GM21381 (cell line): ENCODE measurements around the gene SBNO1.
"Not testable (repeated sequence)": the region's sequence is repeated elsewhere in the genome, so short reads cannot be mapped to it uniquely, and the experiment has no call there.

Experiments
- ATAC-seq: cut with Tn5 transposase; IDR thresholded peaks from one replicate; pipeline ENCODE4 v1.9.1; 2021; ENCODE audit warnings: mild to moderate bottlenecking, moderate library complexity; ENCODE audit not compliant: unreplicated experiment

The SBNO1 gene

DNA sequence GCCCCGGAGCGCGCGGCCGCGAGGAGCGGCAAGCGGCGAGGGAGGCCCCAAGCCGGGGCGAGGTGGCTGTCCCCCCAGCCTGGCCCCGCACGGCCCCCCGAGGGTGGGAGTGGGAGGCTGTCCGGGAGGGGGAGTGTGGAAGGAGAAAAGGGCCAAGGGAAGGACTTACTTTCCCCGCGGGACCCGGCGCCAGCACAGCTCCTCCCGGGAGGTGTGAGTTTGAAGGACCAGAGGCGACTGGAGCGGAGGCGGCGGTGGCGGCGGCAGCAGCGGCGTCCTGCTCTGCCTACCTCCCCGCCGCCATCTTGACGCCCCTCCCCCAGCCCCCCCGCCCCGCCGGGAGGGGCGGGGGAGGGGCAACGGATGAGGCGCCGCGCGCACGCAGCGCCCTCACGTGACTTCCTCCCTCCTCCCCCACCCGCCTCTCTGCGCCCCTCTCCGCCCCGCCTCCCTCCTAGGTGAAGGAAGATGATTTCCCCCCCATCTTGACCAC lies at the start of gene SBNO1:
Gene SBNO1 (minus strand): TSS at position 316 of the 493 bp plus-strand sequence. CDS start 14,406 bp downstream, outside the sequence.
- peak; percentile 40 for ATAC-seq

- ATAC-seq: no peak
Measured at GRCh38 chr12:123410041-123410412, 45.4 kb upstream of the SBNO1 start.

DNA sequence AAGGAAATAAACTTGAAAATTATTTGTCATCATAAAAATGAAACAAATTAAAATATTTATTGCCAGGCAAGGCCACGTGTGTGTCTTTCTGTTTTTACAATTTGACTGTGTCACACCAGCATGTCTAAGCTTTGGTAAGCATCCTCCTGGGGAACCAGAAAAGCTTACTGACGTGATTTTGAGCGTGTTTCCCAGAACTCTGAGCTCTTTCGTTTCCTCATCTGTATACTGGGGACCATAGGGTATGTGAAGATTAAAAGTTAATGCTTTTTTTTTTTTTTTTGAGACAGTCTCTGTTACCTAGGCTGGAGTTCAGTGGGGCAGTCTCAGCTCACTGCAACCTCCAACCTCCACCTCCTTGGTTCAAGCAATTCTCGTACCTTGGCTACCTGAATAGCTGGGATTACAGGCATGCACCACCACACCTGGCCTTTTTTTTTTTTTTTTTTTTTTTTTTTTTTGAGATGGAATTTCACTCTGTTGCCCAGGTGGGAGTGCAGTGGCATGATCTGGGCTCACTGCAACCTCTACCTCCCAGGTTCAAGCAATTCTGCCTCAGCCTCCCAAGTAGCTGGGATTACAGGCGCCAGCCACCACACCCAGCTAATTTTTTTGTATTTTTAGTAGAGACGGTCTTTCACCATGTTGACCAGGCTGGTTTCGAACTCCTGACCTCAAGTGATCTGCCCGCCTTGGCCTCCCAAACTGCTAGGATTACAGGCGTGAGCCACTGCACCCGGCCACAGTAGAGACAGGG lies 44.8 kb upstream of the SBNO1 start:
- ATAC-seq: not testable (repeated sequence)

GRCh38 chr12:123408619-123409018 lies 44.0 kb upstream of the SBNO1 start:
- ATAC-seq: not testable (repeated sequence)

DNA sequence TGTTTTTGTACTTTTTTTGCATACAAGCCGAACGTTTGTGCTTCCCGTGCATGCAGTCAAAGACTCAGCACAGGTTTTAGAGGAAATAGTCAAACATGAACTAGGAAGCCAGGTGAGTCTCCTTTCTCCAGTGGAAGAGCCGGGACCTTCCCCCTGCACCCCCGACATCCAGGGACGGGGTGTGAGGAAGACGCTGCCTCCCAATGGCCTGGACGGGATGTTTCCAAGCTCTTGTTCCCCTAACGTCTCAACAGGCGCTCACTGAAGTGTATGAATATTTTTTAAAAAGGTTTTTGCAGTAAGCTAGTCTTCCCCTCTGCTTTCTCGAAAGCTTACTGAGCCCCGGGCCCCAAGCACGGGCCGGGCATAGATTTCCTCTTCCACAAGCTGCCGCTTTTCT lies 43.3 kb upstream of the SBNO1 start:
- not testable (repeated sequence) for ATAC-seq

GRCh38 chr12:123407269-123407668 lies 42.6 kb upstream of the SBNO1 start:
- not testable (repeated sequence) for ATAC-seq

DNA sequence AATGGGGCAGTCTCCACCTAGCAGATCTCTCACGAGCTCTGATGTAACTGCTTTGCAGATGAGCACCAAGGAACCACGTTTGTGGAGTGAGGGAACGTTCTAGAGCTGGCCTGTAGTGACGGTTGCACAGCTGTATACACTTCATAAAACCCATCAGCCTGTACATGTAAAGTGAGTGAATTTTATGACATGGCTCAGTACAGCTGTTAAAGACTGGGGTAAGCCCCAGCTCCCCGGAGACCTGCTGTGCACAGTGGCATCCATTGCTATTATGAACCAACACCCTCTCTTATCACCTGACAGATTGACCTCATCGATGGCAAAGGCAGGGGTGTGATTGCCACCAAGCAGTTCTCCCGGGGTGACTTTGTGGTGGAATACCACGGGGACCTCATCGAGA lies 39.9 kb upstream of the SBNO1 start:
- ATAC-seq: no peak

GRCh38 chr12:123401753-123402683 lies 37.4 kb upstream of the SBNO1 start:
- no peak for ATAC-seq

DNA sequence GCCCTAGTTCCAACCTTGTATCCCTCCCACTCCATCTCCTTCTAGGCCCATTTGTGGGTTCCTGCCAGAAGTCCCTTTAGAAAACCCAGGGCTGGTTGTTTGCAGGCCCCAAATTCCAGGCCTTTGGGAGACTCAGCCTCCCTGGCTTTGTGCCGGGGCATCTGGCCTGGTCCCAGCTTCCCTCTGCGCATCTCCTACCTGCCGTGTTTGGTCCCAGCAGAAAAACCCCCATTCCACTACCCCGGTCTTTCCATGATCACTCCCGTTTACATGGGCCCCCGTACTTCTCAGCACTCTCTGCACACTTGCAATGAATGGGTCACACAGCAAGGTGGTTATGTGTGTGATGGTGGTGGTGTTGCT lies 34.6 kb upstream of the SBNO1 start:
- no peak for ATAC-seq

DNA sequence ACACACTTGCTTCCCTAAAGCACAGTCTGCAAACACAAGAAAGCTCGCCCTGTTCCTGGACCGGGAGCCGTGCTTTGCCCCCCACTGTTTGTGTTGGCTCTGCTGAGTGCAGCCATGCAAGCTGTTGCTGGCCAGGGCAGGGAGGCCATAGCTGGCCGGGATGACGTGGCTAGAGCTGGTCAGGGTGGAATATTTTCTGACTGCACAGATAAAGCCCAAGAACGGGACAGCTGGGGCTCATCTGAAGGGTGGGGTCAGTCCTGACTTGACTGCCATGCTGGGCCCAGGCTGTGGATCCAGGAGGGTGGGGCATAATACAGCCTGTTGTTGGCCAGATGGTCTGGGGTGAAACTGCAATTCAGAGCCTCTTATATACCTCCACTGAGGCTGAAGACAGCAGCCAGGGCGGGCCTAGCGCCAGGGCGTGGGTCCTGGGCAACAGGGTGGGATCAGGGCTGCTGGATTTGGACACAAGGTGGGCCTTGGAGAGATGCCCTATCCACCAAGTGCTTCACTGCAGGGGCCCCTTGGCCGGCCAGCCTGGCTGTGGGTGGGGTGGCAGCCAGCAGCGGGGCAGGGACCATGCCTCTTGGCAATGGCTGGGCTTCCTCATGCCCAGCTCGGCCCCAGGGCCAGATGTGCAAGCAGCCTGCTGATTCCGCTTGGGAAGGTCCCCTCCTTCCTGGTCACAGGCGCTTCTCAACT lies 34.1 kb upstream of the SBNO1 start:
- ATAC-seq: no peak

- ATAC-seq: no peak
Measured at GRCh38 chr12:123398177-123398549, 33.5 kb upstream of the SBNO1 start.

- ATAC-seq: no peak
Measured at GRCh38 chr12:123397400-123397799, 32.8 kb upstream of the SBNO1 start.

DNA sequence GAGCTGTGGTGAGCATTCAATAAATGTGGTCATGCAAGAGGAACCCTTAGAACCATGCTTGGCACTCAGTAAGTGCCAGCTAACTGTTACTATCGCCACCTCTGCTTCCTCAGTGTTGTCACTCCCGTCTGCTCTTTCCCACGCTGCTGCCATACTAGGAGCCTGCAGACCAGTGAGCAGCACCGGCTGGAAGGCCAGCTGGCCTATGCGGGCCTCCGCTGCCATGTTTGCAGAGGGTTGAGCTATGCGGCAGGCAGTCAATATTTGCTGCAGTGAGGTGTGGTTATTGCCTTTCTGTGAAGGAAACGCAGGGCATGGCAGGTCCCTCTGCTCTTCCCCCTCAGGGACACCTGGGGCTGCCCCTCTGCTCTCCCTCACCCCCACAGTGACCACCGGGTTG lies 32.3 kb upstream of the SBNO1 start:
- ATAC-seq: no peak

GRCh38 chr12:123396543-123396942 lies 31.9 kb upstream of the SBNO1 start:
- no peak for ATAC-seq

GRCh38 chr12:123395236-123395635 lies 30.6 kb upstream of the SBNO1 start:
- no peak for ATAC-seq

- ATAC-seq: no peak
Measured at GRCh38 chr12:123393747-123394146, 29.1 kb upstream of the SBNO1 start.

GRCh38 chr12:123391546-123392343 lies 27.1 kb upstream of the SBNO1 start:
- ATAC-seq: no peak

DNA sequence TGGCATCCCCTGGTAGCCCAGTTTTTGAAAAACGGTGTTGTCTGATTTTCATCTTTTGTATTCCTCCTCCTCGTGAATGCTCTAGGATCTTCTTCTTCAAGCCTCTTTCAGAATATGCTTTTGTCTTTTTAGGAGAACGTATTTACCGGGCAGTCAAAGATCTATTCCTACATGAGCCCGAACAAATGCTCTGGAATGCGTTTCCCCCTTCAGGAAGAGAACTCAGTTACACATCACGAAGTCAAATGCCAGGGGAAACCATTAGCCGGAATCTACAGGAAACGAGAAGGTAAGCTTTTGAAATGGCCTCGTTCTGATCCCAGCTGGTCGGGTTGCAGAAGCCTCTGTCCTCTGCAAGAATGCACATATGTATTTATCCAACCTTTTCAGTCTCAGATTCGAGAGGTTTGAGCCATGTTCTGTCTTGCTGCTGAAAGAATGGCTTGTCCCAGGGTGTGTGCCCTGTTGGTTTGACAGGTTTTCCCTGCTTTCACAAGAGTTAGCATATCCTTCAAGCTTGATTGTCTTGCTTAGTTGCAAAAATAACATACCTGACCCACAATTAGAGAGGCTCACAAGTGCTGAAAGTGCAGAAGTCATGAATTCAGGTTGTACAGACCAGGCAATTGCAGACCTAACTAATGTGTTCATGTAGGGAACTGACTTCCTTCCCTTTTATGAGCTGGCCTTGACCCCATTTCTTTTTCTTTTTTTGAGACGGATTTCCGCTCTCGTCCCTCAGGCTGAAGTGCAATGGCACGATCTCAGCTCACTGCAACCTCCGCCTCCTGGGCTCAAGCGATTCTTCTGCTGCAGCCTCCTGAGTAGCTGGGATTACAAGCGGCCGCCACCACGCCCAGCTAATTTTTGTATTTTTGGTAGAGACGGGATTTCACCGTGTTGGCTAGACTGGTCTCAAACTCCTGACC lies 26.1 kb upstream of the SBNO1 start:
- ATAC-seq: no peak
